GM23248 (cell line): Measurements from ENCODE around the gene TMEM201. TPM values are rescaled to one million over a fixed set of nuclear protein-coding genes. Genes with fewer than 3 reads are reported as not detected.

Experiments used
- DNase-seq: peaks from one replicate; pipeline ENCODE4 v3.0.0-alpha.2; 2015
- H2AFZ ChIP-seq: fragments of 200-600 bp; sonication (generic); 2 replicates; pipeline ENCODE4 v1.6.1; 2016; ENCODE audit warnings: antibody characterized with exemption
- H3F3A ChIP-seq: fragments of 200-600 bp; sonication (generic); 2 replicates; pipeline ENCODE4 v1.6.1; 2016; ENCODE audit warnings: mild to moderate bottlenecking, antibody characterized with exemption, mixed run types; ENCODE audit not compliant: insufficient read depth
- H3K27ac ChIP-seq: fragments of 200-600 bp; sonication (generic); 2 replicates; pipeline ENCODE4 v1.5.1; 2016; ENCODE audit warnings: mild to moderate bottlenecking
- H3K27me3 ChIP-seq: fragments of 200-600 bp; sonication (generic); replicated peaks from 2 replicates; pipeline ENCODE4 v1.6.1; 2016; ENCODE audit warnings: mild to moderate bottlenecking; ENCODE audit not compliant: insufficient read depth
- H3K36me3 ChIP-seq: fragments of 200-600 bp; sonication (generic); 2 replicates; pipeline ENCODE4 v1.6.1; 2016; ENCODE audit warnings: low read depth, mild to moderate bottlenecking
- H3K4me1 ChIP-seq: fragments of 200-600 bp; sonication (generic); 2 replicates; pipeline ENCODE4 v1.6.1; 2016; ENCODE audit warnings: mild to moderate bottlenecking; ENCODE audit not compliant: insufficient read depth
- H3K4me2 ChIP-seq: fragments of 200-600 bp; sonication (generic); one replicate; pipeline ENCODE4 v1.6.1; 2016; ENCODE audit warnings: mild to moderate bottlenecking; ENCODE audit not compliant: unreplicated experiment
- H3K4me3 ChIP-seq: fragments of 200-600 bp; sonication (generic); 2 replicates; pipeline ENCODE4 v1.5.1; 2016; ENCODE audit warnings: mild to moderate bottlenecking
- H3K79me2 ChIP-seq: fragments of 200-600 bp; sonication (generic); 2 replicates; pipeline ENCODE4 v1.6.1; 2016; ENCODE audit warnings: mild to moderate bottlenecking; ENCODE audit not compliant: insufficient read depth
- H3K9ac ChIP-seq: fragments of 200-600 bp; sonication (generic); 2 replicates; pipeline ENCODE4 v1.6.1; 2016; ENCODE audit warnings: mild to moderate bottlenecking
- H3K9me2 ChIP-seq: fragments of 200-600 bp; sonication (generic); 2 replicates; pipeline ENCODE4 v1.6.1; 2016; ENCODE audit warnings: mixed run types, mild to moderate bottlenecking, moderate library complexity; ENCODE audit not compliant: insufficient read depth
- H3K9me3 ChIP-seq: fragments of 200-600 bp; sonication (generic); one replicate; pipeline ENCODE4 v1.6.1; 2017; ENCODE audit warnings: low read depth
- H4K20me1 ChIP-seq: fragments of 200-600 bp; sonication (generic); 2 replicates; pipeline ENCODE4 v1.6.0; 2016; ENCODE audit not compliant: insufficient read depth
- EZH2 ChIP-seq: fragments of 200-600 bp; sonication (generic); IDR thresholded peaks from 2 replicates; pipeline ENCODE4 v1.6.1; 2018; ENCODE audit warnings: antibody characterized with exemption, mild to moderate bottlenecking; ENCODE audit not compliant: insufficient read depth, poor library complexity, severe bottlenecking
- EZH2phosphoT487 ChIP-seq: fragments of 200-600 bp; sonication (generic); IDR thresholded peaks from 2 replicates; pipeline ENCODE4 v1.6.1; 2018; ENCODE audit warnings: antibody characterized with exemption, moderate library complexity, mild to moderate bottlenecking, low read depth; ENCODE audit not compliant: insufficient read depth
- WGBS, 2 experiments: methylation state at CpG; one replicate each; pipeline ENCODE4 v1.1.6; 2015 to 2017; ENCODE audit warnings: low lambda C conversion rate in 2 of 2, low coverage in 1 of 2; ENCODE audit errors: missing lambda C conversion rate in 2 of 2; 5-methylcytosine and 5-hydroxymethylcytosine counted together
- in situ Hi-C: fragments of 300-500 bp; cut with MboI; formaldehyde crosslinking; loops from 2 replicates; pipeline ENCODE4 v1.15.0; 2020
- polyA plus RNA-seq: library from polyadenylated mRNA; unstranded; fragments of >200 nt; fragmentation: Nextera tagmentation; extraction: Ambion mirVana; gene quantifications from 2 replicates; pipeline ENCODE4 v1.2.1, GENCODE V29; 2016
- total RNA-seq: library from RNA; depleted of rRNA; stranded (reverse); fragments of >200 nt; shearing (Covaris generic); gene quantifications from 2 replicates; pipeline ENCODE4 v1.2.3, GENCODE V29; 2014; rRNA removed

TMEM201 gene
- total and polyA plus RNA-seq, 2 experiments from 2014 or later: 5.7 to 6.7 TPM

GRCh38 chr1:9658199-9658598, 69.5 kb downstream of the TMEM201 start:
- H3K4me3 ChIP-seq: no peak overlapping the region
- TF ChIP-seq EZH2 (no peak), EZH2phosphoT487 (no peak)
- 93 to 95% methylated on average over 3 to 4 of the region's 4 CpGs for WGBS, 2 experiments

GRCh38 chr1:9659328-9659727, 70.6 kb downstream of the TMEM201 start:
- in situ Hi-C loops: no loop called here
- WGBS, 2 experiments: 12 to 13% methylated on average over 5 of the region's 5 CpGs
- peak; percentile 90 for DNase-seq
- Histone ChIP-seq H3K79me2 (no peaks in the 10 kb centered on the region), H3K9ac (no peak overlapping the region), H3K9me3 (no peaks in the 10 kb centered on the region), H3K36me3 (no peaks in the 10 kb centered on the region), H3F3A (peaks cover 10% of the 10 kb centered on the region), H2AFZ (no peak overlapping the region), H3K27me3 (no peaks in the 10 kb centered on the region), H3K4me1 (peaks cover 15% of the 10 kb centered on the region), H3K9me2 (no peaks in the 10 kb centered on the region), H3K27ac (peak overlapping the region; percentile 2; the same call in 1 of the 2 replicates), H4K20me1 (no peaks in the 10 kb centered on the region), H3K4me3 (no peak overlapping the region), H3K4me2 (peak overlapping the region; percentile 26)
- TF ChIP-seq EZH2phosphoT487 (no peak), EZH2 (no peak)

More at GRCh38 chr1:9658199-9658598, 69.5 kb downstream of the TMEM201 start:
- H3K79me2 ChIP-seq: no peaks in the 10 kb centered on the region
- H3K9me3 ChIP-seq: no peaks in the 10 kb centered on the region
- H3K4me2 ChIP-seq: no peak overlapping the region
- peaks cover 10% of the 10 kb centered on the region for H3F3A ChIP-seq
- no peak overlapping the region for H3K27ac ChIP-seq
- in situ Hi-C loops: no loop called here
- no peak for DNase-seq
- H3K9ac ChIP-seq: no peak overlapping the region
- no peak overlapping the region for H2AFZ ChIP-seq
- H3K9me2 ChIP-seq: no peaks in the 10 kb centered on the region
- H3K4me1 ChIP-seq: peaks cover 15% of the 10 kb centered on the region
- no peaks in the 10 kb centered on the region for H3K36me3 ChIP-seq
- H4K20me1 ChIP-seq: no peaks in the 10 kb centered on the region
- no peaks in the 10 kb centered on the region for H3K27me3 ChIP-seq

GRCh38 chr1:9663257-9663656, 74.5 kb downstream of the TMEM201 start:
- Histone ChIP-seq H3K27ac (no peak overlapping the region), H3F3A (peaks cover 10% of the 10 kb centered on the region), H3K79me2 (no peaks in the 10 kb centered on the region), H4K20me1 (no peaks in the 10 kb centered on the region), H3K9me3 (no peaks in the 10 kb centered on the region), H3K27me3 (no peaks in the 10 kb centered on the region), H3K4me3 (no peak overlapping the region), H3K9ac (no peak overlapping the region), H3K4me1 (peaks cover 15% of the 10 kb centered on the region), H3K4me2 (no peak overlapping the region), H3K36me3 (no peaks in the 10 kb centered on the region), H2AFZ (no peak overlapping the region), H3K9me2 (no peaks in the 10 kb centered on the region)
- TF ChIP-seq EZH2phosphoT487 (no peak), EZH2 (no peak)
- no peak for DNase-seq
- 83 to 90% methylated on average over 6 of the region's 6 CpGs for WGBS, 2 experiments
- in situ Hi-C loops: no loop called here

Other genes with a start within 250 kb of the TMEM201 start
- gene SLC25A33, start 49.4 kb upstream of the TMEM201 start, total RNA-seq: 4.2 and 4.6 TPM in 2 replicates
- 5.8 and 6.4 TPM in 2 replicates for gene SLC25A33, start 49.4 kb upstream of the TMEM201 start, polyA plus RNA-seq
- 7.1 and 8.0 TPM in 2 replicates for gene PIK3CD, start 62.8 kb downstream of the TMEM201 start, total RNA-seq
- gene PIK3CD, start 62.8 kb downstream of the TMEM201 start, polyA plus RNA-seq: 3.3 and 3.5 TPM in 2 replicates
- gene CLSTN1, start 235.1 kb downstream of the TMEM201 start, total RNA-seq: 67.8 and 72.6 TPM in 2 replicates
- 56.8 and 59.7 TPM in 2 replicates for gene CLSTN1, start 235.1 kb downstream of the TMEM201 start, polyA plus RNA-seq